Activated B cell treated with CpG ODN at 0.5 μM for 24 hours (primary cell): ENCODE measurements around the gene KCNK5. TPM values are rescaled to one million over a fixed set of nuclear protein-coding genes. Genes with fewer than 3 reads are reported as not detected.

Experiments used
- ATAC-seq: fragments of 200-7000 bp; cut with Tn5 transposase; one replicate; pipeline ENCODE4 v1.10.0; 2021; ENCODE audit warnings: low read depth, mild to moderate bottlenecking, moderate library complexity
- CTCF ChIA-PET: fragments of 350-600 bp; sonication (Branson Sonifier 250); formaldehyde crosslinking; loops from one replicate; lab custom pipeline; 2021; ENCODE audit warnings: antibody characterized with exemption; lab: Charles Lee
- POLR2A ChIA-PET: fragments of 350-600 bp; sonication (Branson Sonifier 250); formaldehyde crosslinking; loops from one replicate; lab custom pipeline; 2021; ENCODE audit warnings: antibody characterized with exemption; lab: Charles Lee
- DNase-seq: peaks from one replicate; pipeline ENCODE4 v3.0.0; 2022
- H3K27ac Mint-ChIP-seq: one replicate; pipeline ENCODE4 v1.8.0; 2020; ENCODE audit warnings: mixed read lengths
- H3K27me3 Mint-ChIP-seq: one replicate; pipeline ENCODE4 v1.8.0; 2021; ENCODE audit warnings: mixed read lengths
- H3K36me3 Mint-ChIP-seq: one replicate; pipeline ENCODE4 v1.8.0; 2021; ENCODE audit warnings: low read depth, mixed read lengths
- H3K4me1 Mint-ChIP-seq: one replicate; pipeline ENCODE4 v1.8.0; 2021; ENCODE audit warnings: mixed read lengths
- H3K4me3 Mint-ChIP-seq: one replicate; pipeline ENCODE4 v1.8.0; 2020; ENCODE audit warnings: mild to moderate bottlenecking, mixed read lengths
- H3K9me3 Mint-ChIP-seq: one replicate; pipeline ENCODE4 v1.8.0; 2020; ENCODE audit warnings: mixed read lengths
- intact Hi-C: fragments of 100-400 bp; cut with micrococcal nuclease; formaldehyde crosslinking; loops from one replicate; pipeline ENCODE4 v1.15.1; 2024
- total RNA-seq: library from RNA; stranded (reverse); gene quantifications from 2 replicates; pipeline ENCODE4 v1.2.3, GENCODE V29; 2022
- TF ChIP-seq, protein P1 (sequence below): fragments of 200-600 bp; IDR thresholded peaks from one replicate; pipeline ENCODE4 v1.8.0; 2022; ENCODE audit warnings: antibody characterized with exemption, mild to moderate bottlenecking

KCNK5 gene
- total RNA-seq, 1 donor from 2014 or later: not detected

DNA sequence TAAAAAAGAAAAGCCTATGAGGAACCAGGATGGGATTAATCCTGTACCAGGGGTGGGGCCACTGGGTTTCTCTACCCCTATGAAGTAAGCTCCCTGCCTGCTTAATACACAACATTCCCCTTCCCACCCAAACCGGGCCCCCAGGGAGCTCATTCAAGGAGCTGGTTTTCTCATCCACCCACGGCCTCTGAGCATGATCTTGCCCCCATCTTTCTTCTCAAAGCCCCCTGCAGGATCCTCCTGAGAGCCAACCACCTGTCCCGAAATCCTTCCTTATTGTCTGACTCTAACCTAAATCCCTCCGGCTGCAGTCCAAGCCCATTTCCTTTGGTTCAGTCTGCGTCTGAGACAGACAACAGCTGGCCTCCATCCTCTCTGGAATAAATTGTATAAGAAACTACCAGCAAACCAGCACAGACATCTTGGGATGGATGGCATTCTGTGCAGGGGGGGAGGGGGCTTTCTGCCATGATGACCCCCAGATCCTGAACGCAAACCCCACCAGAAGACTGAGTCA, 21.0 kb downstream of the KCNK5 start:
- intact Hi-C loops: no loop called here
- TF ChIP-seq, protein P1, sequence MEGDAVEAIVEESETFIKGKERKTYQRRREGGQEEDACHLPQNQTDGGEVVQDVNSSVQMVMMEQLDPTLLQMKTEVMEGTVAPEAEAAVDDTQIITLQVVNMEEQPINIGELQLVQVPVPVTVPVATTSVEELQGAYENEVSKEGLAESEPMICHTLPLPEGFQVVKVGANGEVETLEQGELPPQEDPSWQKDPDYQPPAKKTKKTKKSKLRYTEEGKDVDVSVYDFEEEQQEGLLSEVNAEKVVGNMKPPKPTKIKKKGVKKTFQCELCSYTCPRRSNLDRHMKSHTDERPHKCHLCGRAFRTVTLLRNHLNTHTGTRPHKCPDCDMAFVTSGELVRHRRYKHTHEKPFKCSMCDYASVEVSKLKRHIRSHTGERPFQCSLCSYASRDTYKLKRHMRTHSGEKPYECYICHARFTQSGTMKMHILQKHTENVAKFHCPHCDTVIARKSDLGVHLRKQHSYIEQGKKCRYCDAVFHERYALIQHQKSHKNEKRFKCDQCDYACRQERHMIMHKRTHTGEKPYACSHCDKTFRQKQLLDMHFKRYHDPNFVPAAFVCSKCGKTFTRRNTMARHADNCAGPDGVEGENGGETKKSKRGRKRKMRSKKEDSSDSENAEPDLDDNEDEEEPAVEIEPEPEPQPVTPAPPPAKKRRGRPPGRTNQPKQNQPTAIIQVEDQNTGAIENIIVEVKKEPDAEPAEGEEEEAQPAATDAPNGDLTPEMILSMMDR: no peak
- Mint-ChIP-seq H3K36me3 (no peaks in the 10 kb centered on the region), H3K27me3 (peaks cover 47% of the 10 kb centered on the region), H3K4me1 (peaks cover 2% of the 10 kb centered on the region), H3K4me3 (no peak overlapping the region), H3K9me3 (no peaks in the 10 kb centered on the region), H3K27ac (no peak overlapping the region)
- ATAC-seq: no peak
- ChIA-PET POLR2A (no interaction called here), CTCF (no interaction called here)
- no peak for DNase-seq

DNA sequence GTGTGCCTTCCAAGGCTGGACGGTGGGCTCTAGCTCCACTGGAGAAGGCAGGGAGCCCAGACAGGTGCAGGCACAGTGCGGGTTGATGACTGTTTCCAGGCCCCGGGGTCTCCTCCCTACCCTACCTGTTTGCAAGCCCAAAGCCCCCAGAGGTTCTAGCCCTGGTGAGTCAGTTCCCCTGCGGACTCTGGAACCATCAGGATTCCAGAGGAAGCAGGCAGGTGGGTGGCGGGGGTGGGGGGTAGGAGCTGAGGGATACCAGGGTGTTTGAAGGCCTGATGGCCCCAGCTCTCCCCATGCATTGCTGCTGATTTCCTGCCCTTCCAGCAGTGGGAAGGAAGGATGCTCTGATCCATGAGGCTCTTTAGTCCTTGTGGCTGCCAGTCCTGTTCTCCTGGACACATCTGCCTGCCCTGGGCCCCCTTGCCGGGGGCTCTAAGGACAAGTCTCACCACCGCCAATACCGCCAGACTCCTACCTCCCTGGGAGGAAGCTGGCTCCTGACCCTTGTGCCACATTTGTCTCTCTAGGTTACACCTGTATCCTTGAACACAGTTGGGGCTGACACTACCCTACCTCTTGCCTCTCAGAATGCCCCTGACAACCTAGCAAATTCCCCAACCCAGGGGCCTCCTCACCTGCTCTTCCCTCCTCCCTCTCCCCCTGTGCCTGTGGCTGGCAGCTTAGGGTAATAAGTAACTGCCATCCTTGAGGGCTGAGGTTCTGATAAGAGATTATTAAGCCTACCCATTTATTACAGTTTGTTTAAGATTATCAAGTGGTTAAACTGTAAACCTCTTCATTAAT, 21.7 kb downstream of the KCNK5 start:
- ChIA-PET CTCF (no interaction called here), POLR2A (no interaction called here)
- Mint-ChIP-seq H3K27me3 (peaks cover 50% of the 10 kb centered on the region), H3K27ac (no peak overlapping the region), H3K9me3 (no peaks in the 10 kb centered on the region), H3K36me3 (no peaks in the 10 kb centered on the region), H3K4me3 (no peak overlapping the region), H3K4me1 (peaks cover 2% of the 10 kb centered on the region)
- no peak for ATAC-seq
- TF ChIP-seq, protein P1: no peak
- no peak for DNase-seq
- intact Hi-C loops: no loop called here

DNA sequence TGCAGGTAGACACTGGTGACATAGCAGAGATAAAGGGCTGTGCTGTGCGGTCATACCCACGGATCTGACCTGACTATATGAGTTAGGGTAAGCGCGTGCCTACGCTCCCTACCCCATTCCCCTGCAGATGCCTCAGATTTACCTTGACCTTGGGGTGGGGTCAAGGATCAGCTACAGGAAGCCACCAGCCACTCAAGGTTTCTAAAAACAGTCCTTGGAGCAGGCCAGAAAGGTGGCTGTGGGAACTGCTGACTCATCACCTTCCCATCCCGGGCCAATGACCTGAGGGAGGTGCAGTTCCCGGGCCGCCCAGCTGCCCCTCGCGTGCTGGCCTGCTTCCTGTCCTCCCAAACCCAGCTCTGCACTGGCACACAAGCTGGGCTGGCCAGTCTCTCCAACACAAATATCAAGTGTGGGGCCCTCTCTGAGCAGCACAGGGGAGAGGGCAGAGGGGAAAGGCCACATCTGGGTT, 23.0 kb downstream of the KCNK5 start:
- no peak overlapping the region for H3K4me3 Mint-ChIP-seq
- peaks cover 2% of the 10 kb centered on the region for H3K4me1 Mint-ChIP-seq
- DNase-seq: no peak
- TF ChIP-seq, protein P1: no peak
- POLR2A ChIA-PET: no interaction called here
- intact Hi-C loops: no loop called here
- peaks cover 51% of the 10 kb centered on the region for H3K27me3 Mint-ChIP-seq
- CTCF ChIA-PET: no interaction called here
- no peak overlapping the region for H3K27ac Mint-ChIP-seq
- no peaks in the 10 kb centered on the region for H3K36me3 Mint-ChIP-seq
- ATAC-seq: no peak
- H3K9me3 Mint-ChIP-seq: no peaks in the 10 kb centered on the region

- Mint-ChIP-seq H3K9me3 (no peaks in the 10 kb centered on the region), H3K27ac (no peak overlapping the region)
- intact Hi-C loops: no loop called here
Observed at GRCh38 chr6:39204646-39205244, 24.5 kb downstream of the KCNK5 start.

DNA sequence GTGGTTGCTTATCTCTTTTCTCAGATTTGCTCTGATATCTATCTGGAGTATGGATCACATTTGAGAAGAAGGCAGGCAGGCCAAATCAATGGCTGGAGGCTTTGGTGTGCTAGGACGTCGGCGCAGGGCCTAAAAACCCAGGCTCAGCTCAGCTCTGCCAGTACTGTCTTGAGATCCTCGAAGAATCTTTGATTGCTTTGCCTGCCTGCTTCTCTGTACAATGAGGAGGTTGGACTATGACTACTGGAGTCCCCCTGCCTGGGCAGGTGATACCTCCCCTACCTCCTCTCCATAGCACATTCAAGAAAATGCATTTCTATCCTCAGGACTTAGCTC, 25.1 kb downstream of the KCNK5 start:
- DNase-seq (no peak), ATAC-seq (no peak)
- TF ChIP-seq, protein P1: no peak
- Mint-ChIP-seq H3K4me1 (no peaks in the 10 kb centered on the region), H3K27me3 (peaks cover 49% of the 10 kb centered on the region), H3K9me3 (no peaks in the 10 kb centered on the region), H3K36me3 (no peaks in the 10 kb centered on the region), H3K4me3 (no peak overlapping the region), H3K27ac (no peak overlapping the region)
- ChIA-PET CTCF (no interaction called here), POLR2A (no interaction called here)
- intact Hi-C loops: no loop called here

More at GRCh38 chr6:39204646-39205244, 24.5 kb downstream of the KCNK5 start:
- H3K4me3 Mint-ChIP-seq: no peak overlapping the region
- ATAC-seq (no peak), DNase-seq (no peak)
- TF ChIP-seq, protein P1: no peak
- POLR2A ChIA-PET: no interaction called here
- peaks cover under 1% of the 10 kb centered on the region for H3K4me1 Mint-ChIP-seq
- peaks cover 51% of the 10 kb centered on the region for H3K27me3 Mint-ChIP-seq
- CTCF ChIA-PET: no interaction called here
- H3K36me3 Mint-ChIP-seq: no peaks in the 10 kb centered on the region
